HL-60 (cell line): ENCODE measurements around the gene PPEF1.

ENCODE experiments used
- CTCF ChIP-seq: IDR thresholded peaks from one replicate; pipeline ENCODE4 v1.5.1; 2011; ENCODE audit warnings: low read length, control low read depth, inconsistent platforms; ENCODE audit not compliant: insufficient read depth
- GABPA ChIP-seq: IDR thresholded peaks from 2 replicates; pipeline ENCODE4 v1.6.1; 2012; ENCODE audit warnings: low read depth
- POLR2AphosphoS5 ChIP-seq: IDR thresholded peaks from 2 replicates; pipeline ENCODE4 v1.6.1; 2012; ENCODE audit warnings: low read depth
- REST ChIP-seq: IDR thresholded peaks from 2 replicates; pipeline ENCODE4 v1.6.1; 2012; ENCODE audit warnings: low read depth; ENCODE audit not compliant: insufficient replicate concordance

GRCh38 chrX:18681996-18682395 lies 25.4 kb upstream of the PPEF1 start:
- TF ChIP-seq CTCF, result no peak
- TF ChIP-seq POLR2AphosphoS5, result no peak
- no peak for TF ChIP-seq GABPA
- no peak for TF ChIP-seq REST
